H7 (cell line): ENCODE data around the gene MSMB. TPM values are rescaled to one million over a fixed set of nuclear protein-coding genes. Genes with fewer than 3 reads are reported as not detected.
"Not testable (repeated sequence)": the region's sequence is repeated elsewhere in the genome, so short reads cannot be mapped to it uniquely, and the experiment has no call there.

ENCODE experiments used
- DNase-seq: peaks from one replicate; pipeline ENCODE4 v3.0.0; 2012
- H3K27me3 ChIP-seq: 2 replicates; pipeline ENCODE4 v1.6.0; 2011; ENCODE audit warnings: mild to moderate bottlenecking, low read length; ENCODE audit not compliant: control insufficient read depth, insufficient read depth
- H3K36me3 ChIP-seq: replicated peaks from 2 replicates; pipeline ENCODE4 v1.5.1; 2011; ENCODE audit warnings: low read length; ENCODE audit not compliant: control insufficient read depth, insufficient read depth
- H3K4me3 ChIP-seq: 2 replicates; pipeline ENCODE4 v1.5.1; 2011; ENCODE audit warnings: low read depth, mild to moderate bottlenecking, control low read depth, low read length, moderate library complexity; ENCODE audit not compliant: insufficient read depth
- total RNA-seq: library from RNA; depleted of rRNA; stranded (reverse); fragments of >200 nt; shearing (Covaris generic); gene quantifications from 2 replicates; pipeline ENCODE4 v1.2.3, GENCODE V29; 2014; rRNA removed

Gene MSMB
- 0.89 TPM in 1 of 2 replicates, not detected in the other for total RNA-seq

GRCh38 chr10:46046261-46046660, at the start of gene MSMB:
Gene MSMB (minus strand): TSS chr10:46046269. CDS start chr10:46046237, 32 bp downstream.
- H3K4me3 ChIP-seq = no peak within 1 kb of the TSS
- H3K27me3 ChIP-seq = no peaks in the 10 kb centered on the region
- H3K36me3 ChIP-seq = no peaks in the 10 kb centered on the region
- no peak for DNase-seq

GRCh38 chr10:46094931-46095750, 49.1 kb upstream of the MSMB start:
- peak; percentile 28 for DNase-seq
- H3K36me3 ChIP-seq = no peaks in the 10 kb centered on the region
- H3K4me3 ChIP-seq = no peak overlapping the region
- H3K27me3 ChIP-seq = no peaks in the 10 kb centered on the region

GRCh38 chr10:46094197-46094500, 48.1 kb upstream of the MSMB start:
- Histone ChIP-seq H3K36me3 (no peaks in the 10 kb centered on the region), H3K27me3 (no peaks in the 10 kb centered on the region), H3K4me3 (no peak overlapping the region)
- no peak for DNase-seq

GRCh38 chr10:46093316-46094196, 47.5 kb upstream of the MSMB start:
- H3K27me3 ChIP-seq, DNase-seq, H3K36me3 ChIP-seq, H3K4me3 ChIP-seq: not testable (repeated sequence)

- Histone ChIP-seq H3K36me3 (no peaks in the 10 kb centered on the region), H3K27me3 (no peaks in the 10 kb centered on the region), H3K4me3 (no peak overlapping the region)
- DNase-seq = no peak
These were observed 46.5 kb upstream of the MSMB start for GRCh38 chr10:46092524-46093081.

GRCh38 chr10:46091828-46092523, 45.9 kb upstream of the MSMB start:
- Histone ChIP-seq H3K36me3 (no peaks in the 10 kb centered on the region), H3K27me3 (no peaks in the 10 kb centered on the region), H3K4me3 (no peak overlapping the region)
- no peak for DNase-seq

- H3K4me3 ChIP-seq = no peak overlapping the region
- no peaks in the 10 kb centered on the region for H3K36me3 ChIP-seq
- no peaks in the 10 kb centered on the region for H3K27me3 ChIP-seq
- no peak for DNase-seq
These were observed 45.2 kb upstream of the MSMB start for GRCh38 chr10:46091080-46091827.

- Histone ChIP-seq H3K36me3 (no peaks in the 10 kb centered on the region), H3K27me3 (no peaks in the 10 kb centered on the region), H3K4me3 (no peak overlapping the region)
- DNase-seq = no peak
These were observed 44.3 kb upstream of the MSMB start for GRCh38 chr10:46090258-46090812.

GRCh38 chr10:46087381-46087780, 41.3 kb upstream of the MSMB start:
- not testable (repeated sequence) for H3K27me3 ChIP-seq, H3K36me3 ChIP-seq, H3K4me3 ChIP-seq, DNase-seq

- H3K4me3 ChIP-seq = no peak overlapping the region
- no peaks in the 10 kb centered on the region for H3K27me3 ChIP-seq
- H3K36me3 ChIP-seq = no peaks in the 10 kb centered on the region
- DNase-seq = no peak
These were observed 38.5 kb upstream of the MSMB start for GRCh38 chr10:46084321-46085165.

GRCh38 chr10:46080886-46081285, 34.8 kb upstream of the MSMB start:
- H3K27me3 ChIP-seq = no peaks in the 10 kb centered on the region
- no peak overlapping the region for H3K4me3 ChIP-seq
- no peak for DNase-seq
- H3K36me3 ChIP-seq = no peaks in the 10 kb centered on the region

GRCh38 chr10:46079831-46080585, 33.9 kb upstream of the MSMB start:
- H3K4me3 ChIP-seq = no peak overlapping the region
- DNase-seq = no peak

More at GRCh38 chr10:46079831-46080585, 33.9 kb upstream of the MSMB start:
- Histone ChIP-seq H3K36me3 (no peaks in the 10 kb centered on the region), H3K27me3 (no peaks in the 10 kb centered on the region)
